Heart left ventricle (tissue), 16 donors: ENCODE data around the gene CCDC175. TPM values are rescaled to one million over a fixed set of nuclear protein-coding genes. Genes with fewer than 3 reads are reported as not detected.

Experiments used
- ATAC-seq, 4 donors: fragments of 200-7000 bp; cut with Tn5 transposase; one replicate each; pipeline ENCODE4 v1.9.1; 2020 to 2022; ENCODE audit warnings: moderate library complexity in 4 of 4, mild to moderate bottlenecking in 3 of 4, moderate number of reproducible peaks in 1 of 4
- DNase-seq, 5 donors: peaks; one replicate each; pipeline ENCODE4 v3.0.0-alpha.2; 2020
- H3K27ac ChIP-seq, 12 donors: fragments of 200-600 bp; sonication (generic) in 4 of 12; one replicate each; pipeline versions ENCODE4 v1.5.0 to v1.8.0; 2016 to 2022; ENCODE audit warnings: mild to moderate bottlenecking in 2 of 12
- H3K27me3 ChIP-seq, 9 donors: fragments of 200-600 bp; sonication (generic) in 2 of 9; one replicate each; pipeline versions ENCODE4 v1.5.1 to v1.8.0; 2016 to 2022; ENCODE audit warnings: mild to moderate bottlenecking in 3 of 9
- H3K36me3 ChIP-seq, 9 donors: fragments of 200-600 bp; sonication (generic) in 2 of 9; one replicate each; pipeline versions ENCODE4 v1.5.0 to v1.8.0; 2018 to 2022; ENCODE audit warnings: mild to moderate bottlenecking in 2 of 9
- H3K4me1 ChIP-seq, 12 donors: fragments of 200-600 bp; sonication (generic) in 4 of 12; one replicate each; pipeline versions ENCODE4 v1.5.0 to v1.8.0; 2016 to 2022; ENCODE audit warnings: mild to moderate bottlenecking in 3 of 12
- H3K4me3 ChIP-seq, 12 donors: fragments of 200-600 bp; sonication (generic) in 4 of 12; one replicate each; pipeline versions ENCODE4 v1.5.0 to v1.8.0; 2017 to 2022; ENCODE audit warnings: mild to moderate bottlenecking in 9 of 12, moderate library complexity in 4 of 12
- H3K9me3 ChIP-seq, 12 donors: fragments of 200-600 bp; sonication (generic) in 4 of 12; one replicate each; pipeline versions ENCODE4 v1.5.0 to v1.8.0; 2016 to 2022; ENCODE audit warnings: mild to moderate bottlenecking in 1 of 12
- POLR2A ChIP-seq, 2 donors: fragments of 450-650 bp; IDR thresholded peaks; one replicate each; pipeline ENCODE4 v1.6.1; 2017; ENCODE audit warnings: antibody characterized with exemption in 2 of 2, mild to moderate bottlenecking in 2 of 2, moderate library complexity in 2 of 2
- WGBS, 4 donors: extraction: QIAGEN DNeasy Blood & Tissue Kit in 2 of 4; methylation state at CpG; one replicate each; pipeline versions ENCODE4 v1.1.5 to v1.1.7; 2013 to 2018; 5-methylcytosine and 5-hydroxymethylcytosine counted together
- intact Hi-C, 10 donors: fragments of 100-400 bp; cut with DNase I; formaldehyde crosslinking; loops; one replicate each; pipeline versions ENCODE4 v1.11.1 to v1.14.2; 2022
- polyA plus RNA-seq, 2 donors: library from polyadenylated mRNA; stranded (reverse); fragments of 200-250 nt; gene quantifications; one replicate each; pipeline ENCODE4 v1.2.3, GENCODE V29; 2013
- total RNA-seq, 9 donors: library from RNA; depleted of rRNA in 2 of 9; stranded (reverse); fragments of >200 nt in 2 of 9; fragmentation: NEBNext Ultra II Directional in 3 of 9; extraction: Animal tissue kit (Norgen Biotek cat#: 25700) in 3 of 9; gene quantifications; one replicate each; pipeline versions ENCODE4 v1.1.0 to v1.2.4, GENCODE V29; 2016 to 2023
- TF ChIP-seq, protein P1 (sequence below), 12 donors: fragments of 200-600 bp; sonication (generic) in 4 of 12; IDR thresholded peaks; one replicate each; pipeline versions ENCODE4 v1.5.0 to v1.8.0; 2018 to 2022; ENCODE audit warnings: antibody characterized with exemption in 12 of 12, mild to moderate bottlenecking in 5 of 12
- donor health status: ischemic (EF 13 %, LVEDD 7.1; RV severe dilation, severe dysfunction).
- donor health status: healthy with polysubstance abuse.
- donor health status: DM: no; HTN: yes; CAD: no.
- donor health status: DM: no; HTN: no; CAD: no.
- donor health status: ischemic (EF 25% LVEDD 6.9; RV normal size, moderate dysfunction).
- donor health status: ischemic (EF 25% LVEDD 5.7; RV mildly dilated, moderate dysfunction).
- donor health status: healthy.
- donor health status: DM: yes; HTN: yes; CAD: no.
- donor health status: ischemic (EF 35%, LVEDD 5.7; RV mildly dilated, moderate dysfunction).
- donor health status: nonischemic (EF 11% LVEDD 7.7; RV severe dilation, severe dysfunction).
- donor health status: DM: yes; HTN: yes; CAD: no.
- donor health status: PGD.
- donor health status: ischemic (EF 29% LVEDD 5.4; RV normal size, mild dysfunction).
- donor health status: nonischemic (EF 23%, LVEDD 6.1; RV moderate dilation, normal function).

The CCDC175 gene
- total and polyA plus RNA-seq, 11 donors, result not detected

GRCh38 chr14:59483819-59484638 lies 92.6 kb downstream of the CCDC175 start, which contains the start of the genes JKAMP and L3HYPDH:
TSS of gene JKAMP (plus strand) at chr14:59484517. CDS start at chr14:59484590, 73 bp downstream.
TSS of gene L3HYPDH (minus strand) at chr14:59484408. CDS start at chr14:59484316, 92 bp downstream.
- ATAC-seq, result peak; percentile 97 to 98 (median 98)
- TF ChIP-seq, protein P1, sequence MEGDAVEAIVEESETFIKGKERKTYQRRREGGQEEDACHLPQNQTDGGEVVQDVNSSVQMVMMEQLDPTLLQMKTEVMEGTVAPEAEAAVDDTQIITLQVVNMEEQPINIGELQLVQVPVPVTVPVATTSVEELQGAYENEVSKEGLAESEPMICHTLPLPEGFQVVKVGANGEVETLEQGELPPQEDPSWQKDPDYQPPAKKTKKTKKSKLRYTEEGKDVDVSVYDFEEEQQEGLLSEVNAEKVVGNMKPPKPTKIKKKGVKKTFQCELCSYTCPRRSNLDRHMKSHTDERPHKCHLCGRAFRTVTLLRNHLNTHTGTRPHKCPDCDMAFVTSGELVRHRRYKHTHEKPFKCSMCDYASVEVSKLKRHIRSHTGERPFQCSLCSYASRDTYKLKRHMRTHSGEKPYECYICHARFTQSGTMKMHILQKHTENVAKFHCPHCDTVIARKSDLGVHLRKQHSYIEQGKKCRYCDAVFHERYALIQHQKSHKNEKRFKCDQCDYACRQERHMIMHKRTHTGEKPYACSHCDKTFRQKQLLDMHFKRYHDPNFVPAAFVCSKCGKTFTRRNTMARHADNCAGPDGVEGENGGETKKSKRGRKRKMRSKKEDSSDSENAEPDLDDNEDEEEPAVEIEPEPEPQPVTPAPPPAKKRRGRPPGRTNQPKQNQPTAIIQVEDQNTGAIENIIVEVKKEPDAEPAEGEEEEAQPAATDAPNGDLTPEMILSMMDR (IDR thresholded peaks at IDR 0.05), result peak; percentile 55 to 78 (median 66)
- TF ChIP-seq POLR2A (IDR thresholded peaks at IDR 0.05), result peak in 1 of 2 donors; percentile 80
- Histone ChIP-seq H3K27me3 (no peaks in the 10 kb centered on the region), H3K4me3 (peak within 1 kb of the TSS; percentile 54 to 94 (median 84)), H3K36me3 (peaks cover 0 to 21% (median 17%) of the 10 kb centered on the region in 9 donors), H3K9me3 (no peaks in the 10 kb centered on the region), H3K4me1 (peaks cover 3 to 75% (median 51%) of the 10 kb centered on the region in 12 donors), H3K27ac (peak within 1 kb of the TSS; percentile 69 to 97 (median 96))
- WGBS, 4 donors, result 0 to 1% (median 0%) methylated on average over 29 to 92 of the region's 92 CpGs
- intact Hi-C loops, result loop anchor here in 2 of 10 donors (10.0 kb wide), 3 partner anchors 611 to 701 kb away; partner anchors contain the start of genes DHRS7 (in 1 of the 2) and PCNX4 (in 1 of the 2)
- peak; percentile 98 to 99 (median 98) for DNase-seq

- Histone ChIP-seq H3K4me3 (peak overlapping the region; percentile 54 to 94 (median 84)), H3K4me1 (peaks cover 3 to 68% (median 50%) of the 10 kb centered on the region in 12 donors), H3K27me3 (no peaks in the 10 kb centered on the region), H3K27ac (peak overlapping the region; percentile 69 to 97 (median 96)), H3K9me3 (no peaks in the 10 kb centered on the region), H3K36me3 (peaks cover 0 to 21% (median 17%) of the 10 kb centered on the region in 9 donors)
- WGBS, 4 donors, result 4 to 6% (median 6%) methylated on average over 15 to 16 of the region's 16 CpGs
- TF ChIP-seq, protein P1 (IDR thresholded peaks at IDR 0.05), result no peak
- no peak for TF ChIP-seq POLR2A (IDR thresholded peaks at IDR 0.05)
- intact Hi-C loops, result loop anchor here in 2 of 10 donors (10.0 kb wide), 3 partner anchors 611 to 701 kb away; partner anchors contain the start of genes DHRS7 (in 1 of the 2) and PCNX4 (in 1 of the 2)
- DNase-seq (no peak), ATAC-seq (peak in 1 of 4 donors; percentile 3)
Measured at GRCh38 chr14:59483363-59483762, 93.2 kb downstream of the CCDC175 start.

DNA sequence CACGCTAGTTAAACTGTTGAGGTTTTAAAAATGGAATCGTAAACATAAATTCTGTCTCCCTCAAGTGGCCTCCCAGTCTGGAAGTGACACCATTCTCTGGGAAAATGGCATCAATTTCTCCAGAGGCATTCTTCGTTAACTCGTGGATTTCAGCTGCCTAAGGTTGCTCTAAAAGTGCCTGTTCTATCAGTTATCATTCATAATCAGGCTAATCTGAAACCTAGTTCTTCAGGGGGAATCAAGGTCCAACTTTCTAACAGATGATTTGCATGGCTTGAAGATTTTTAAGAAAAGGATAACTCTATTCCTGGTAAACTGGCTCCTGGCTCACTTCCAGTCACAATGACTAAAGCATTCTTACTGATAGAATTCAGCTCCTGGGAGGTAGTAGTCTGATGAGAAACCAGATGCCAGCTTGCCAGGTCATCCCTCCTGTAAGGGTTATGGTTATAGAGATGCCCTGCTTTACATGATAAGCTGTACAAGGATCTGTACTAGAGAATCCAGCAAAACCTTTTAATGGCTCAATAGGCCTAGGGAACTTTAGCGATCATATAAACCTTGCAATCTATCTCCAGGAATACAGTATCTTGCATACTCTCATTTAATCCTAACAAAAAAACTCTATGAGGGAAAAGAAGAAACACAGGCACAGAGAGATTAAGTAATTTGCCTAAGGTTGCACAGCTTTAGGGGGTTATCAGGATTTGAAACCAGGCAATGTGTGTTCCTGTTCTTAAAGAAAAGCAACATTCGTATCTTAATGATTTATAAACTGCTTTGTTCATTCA lies 93.9 kb downstream of the CCDC175 start:
- Histone ChIP-seq H3K4me1 (peaks cover 3 to 65% (median 47%) of the 10 kb centered on the region in 12 donors), H3K9me3 (no peaks in the 10 kb centered on the region), H3K4me3 (peak overlapping the region; percentile 54 to 94 (median 84)), H3K27ac (peak overlapping the region in 11 of 12 donors; percentile 91 to 97 (median 96)), H3K36me3 (peaks cover 0 to 20% (median 17%) of the 10 kb centered on the region in 9 donors), H3K27me3 (no peaks in the 10 kb centered on the region)
- intact Hi-C loops, result loop anchor here in 2 of 10 donors (10.0 kb wide), 3 partner anchors 612 to 702 kb away; partner anchors contain the start of genes DHRS7 (in 1 of the 2) and PCNX4 (in 1 of the 2)
- DNase-seq, result peak in 2 of 5 donors; percentile 26 to 39
- ATAC-seq, result no peak
- TF ChIP-seq, protein P1 (IDR thresholded peaks at IDR 0.05), result no peak
- no peak for TF ChIP-seq POLR2A (IDR thresholded peaks at IDR 0.05)
- 47 to 63% (median 48%) methylated on average over 6 of the region's 6 CpGs for WGBS, 4 donors
